Measurements from ENCODE around the gene ALDH16A1. TPM values are rescaled to one million over a fixed set of nuclear protein-coding genes. Genes with fewer than 3 reads are reported as not detected.

The ALDH16A1 gene
- total RNA-seq, 2 donors from 2014 or later: 9.5 to 18.5 TPM

DNA sequence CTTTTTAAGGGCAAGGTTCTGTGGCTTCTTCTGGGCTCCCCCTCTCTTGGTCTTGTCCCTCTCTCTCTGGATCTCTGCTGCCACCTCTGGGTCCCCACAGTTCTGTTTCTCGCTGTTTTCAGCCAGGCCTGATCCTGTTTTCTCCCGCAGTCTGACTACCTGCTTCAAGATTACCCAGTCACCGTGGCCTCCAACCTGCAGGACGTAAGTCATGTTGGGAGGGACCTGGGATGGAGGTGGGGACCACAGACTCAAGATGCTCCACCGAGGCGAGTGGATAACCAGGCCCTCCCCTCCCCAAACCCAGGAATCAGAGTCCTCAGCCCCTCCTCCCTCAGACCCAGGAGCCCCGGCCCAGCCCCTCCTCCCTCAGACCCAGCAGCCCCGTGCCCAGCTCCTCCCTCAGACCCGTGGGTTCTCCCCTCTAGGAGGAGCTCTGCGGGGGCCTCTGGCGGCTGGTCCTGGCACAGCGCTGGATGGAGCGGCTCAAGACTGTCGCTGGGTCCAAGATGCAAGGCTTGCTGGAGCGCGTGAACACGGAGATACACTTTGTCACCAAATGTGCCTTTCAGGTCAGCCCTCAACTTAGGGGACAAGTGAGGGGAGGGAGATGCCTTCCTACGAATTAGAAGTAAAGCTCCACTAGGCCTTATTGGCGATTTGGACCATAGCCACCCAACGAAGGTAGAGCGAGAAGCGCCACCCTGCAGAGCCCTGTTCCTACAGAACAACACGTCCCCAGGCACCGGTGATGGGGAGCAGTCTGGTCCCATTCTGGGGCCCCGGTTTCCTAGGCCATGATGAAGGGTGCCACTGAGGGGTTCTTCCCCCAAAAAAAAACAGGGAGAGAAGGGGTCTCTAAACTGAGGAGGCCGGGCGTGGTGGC lies 23.2 kb downstream of the ALDH16A1 start:
- peaks cover 0 to 32% of the 10 kb centered on the region in 2 donors for H3K4me1 ChIP-seq
- no peaks in the 10 kb centered on the region for H3K9me3 ChIP-seq
- no peak overlapping the region for H3K4me3 ChIP-seq
- H3K36me3 ChIP-seq: no peaks in the 10 kb centered on the region
- TF ChIP-seq, protein P1, sequence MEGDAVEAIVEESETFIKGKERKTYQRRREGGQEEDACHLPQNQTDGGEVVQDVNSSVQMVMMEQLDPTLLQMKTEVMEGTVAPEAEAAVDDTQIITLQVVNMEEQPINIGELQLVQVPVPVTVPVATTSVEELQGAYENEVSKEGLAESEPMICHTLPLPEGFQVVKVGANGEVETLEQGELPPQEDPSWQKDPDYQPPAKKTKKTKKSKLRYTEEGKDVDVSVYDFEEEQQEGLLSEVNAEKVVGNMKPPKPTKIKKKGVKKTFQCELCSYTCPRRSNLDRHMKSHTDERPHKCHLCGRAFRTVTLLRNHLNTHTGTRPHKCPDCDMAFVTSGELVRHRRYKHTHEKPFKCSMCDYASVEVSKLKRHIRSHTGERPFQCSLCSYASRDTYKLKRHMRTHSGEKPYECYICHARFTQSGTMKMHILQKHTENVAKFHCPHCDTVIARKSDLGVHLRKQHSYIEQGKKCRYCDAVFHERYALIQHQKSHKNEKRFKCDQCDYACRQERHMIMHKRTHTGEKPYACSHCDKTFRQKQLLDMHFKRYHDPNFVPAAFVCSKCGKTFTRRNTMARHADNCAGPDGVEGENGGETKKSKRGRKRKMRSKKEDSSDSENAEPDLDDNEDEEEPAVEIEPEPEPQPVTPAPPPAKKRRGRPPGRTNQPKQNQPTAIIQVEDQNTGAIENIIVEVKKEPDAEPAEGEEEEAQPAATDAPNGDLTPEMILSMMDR (IDR thresholded peaks at IDR 0.05): peak in 1 of 2 donors; percentile 49
- H3K27ac ChIP-seq: peak overlapping the region in 1 of 2 donors; percentile 39
- no peaks in the 10 kb centered on the region for H3K27me3 ChIP-seq
- DNase-seq (ENCODE audit: low spot score): no peak

DNA sequence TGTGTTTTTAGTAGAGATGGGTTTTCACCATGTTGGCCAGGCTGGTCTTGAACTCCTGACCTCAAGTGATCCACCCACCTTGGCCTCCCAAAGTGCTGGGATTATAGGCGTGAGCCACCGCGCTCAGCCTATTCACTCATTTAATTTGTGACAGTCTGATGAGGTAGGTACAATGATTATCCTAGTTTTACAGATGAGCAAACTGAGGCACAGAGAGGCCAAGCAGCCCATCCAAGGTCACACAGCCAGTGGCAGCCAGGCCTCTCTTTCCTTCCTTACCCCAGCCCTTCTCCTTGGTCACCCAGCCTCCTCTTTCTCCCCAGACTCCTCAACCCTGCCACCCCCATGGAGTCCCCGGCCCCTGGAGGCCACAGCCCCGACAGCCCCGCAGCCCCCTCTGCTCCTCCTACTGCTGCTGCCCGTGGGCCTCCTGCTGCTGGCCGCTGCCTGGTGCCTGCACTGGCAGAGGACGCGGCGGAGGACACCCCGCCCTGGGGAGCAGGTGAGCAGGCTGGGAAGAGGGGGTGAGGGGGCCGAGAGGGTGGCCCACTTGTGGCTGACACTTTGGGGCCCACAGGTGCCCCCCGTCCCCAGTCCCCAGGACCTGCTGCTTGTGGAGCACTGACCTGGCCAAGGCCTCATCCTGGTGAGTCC lies 27.1 kb downstream of the ALDH16A1 start:
- H3K27me3 ChIP-seq: no peaks in the 10 kb centered on the region
- no peak overlapping the region for H3K27ac ChIP-seq
- H3K4me1 ChIP-seq: peaks cover 0 to 9% of the 10 kb centered on the region in 2 donors
- no peak overlapping the region for H3K4me3 ChIP-seq
- H3K36me3 ChIP-seq: no peaks in the 10 kb centered on the region
- DNase-seq (ENCODE audit: low spot score): no peak
- no peaks in the 10 kb centered on the region for H3K9me3 ChIP-seq
- TF ChIP-seq, protein P1 (IDR thresholded peaks at IDR 0.05): no peak

DNA sequence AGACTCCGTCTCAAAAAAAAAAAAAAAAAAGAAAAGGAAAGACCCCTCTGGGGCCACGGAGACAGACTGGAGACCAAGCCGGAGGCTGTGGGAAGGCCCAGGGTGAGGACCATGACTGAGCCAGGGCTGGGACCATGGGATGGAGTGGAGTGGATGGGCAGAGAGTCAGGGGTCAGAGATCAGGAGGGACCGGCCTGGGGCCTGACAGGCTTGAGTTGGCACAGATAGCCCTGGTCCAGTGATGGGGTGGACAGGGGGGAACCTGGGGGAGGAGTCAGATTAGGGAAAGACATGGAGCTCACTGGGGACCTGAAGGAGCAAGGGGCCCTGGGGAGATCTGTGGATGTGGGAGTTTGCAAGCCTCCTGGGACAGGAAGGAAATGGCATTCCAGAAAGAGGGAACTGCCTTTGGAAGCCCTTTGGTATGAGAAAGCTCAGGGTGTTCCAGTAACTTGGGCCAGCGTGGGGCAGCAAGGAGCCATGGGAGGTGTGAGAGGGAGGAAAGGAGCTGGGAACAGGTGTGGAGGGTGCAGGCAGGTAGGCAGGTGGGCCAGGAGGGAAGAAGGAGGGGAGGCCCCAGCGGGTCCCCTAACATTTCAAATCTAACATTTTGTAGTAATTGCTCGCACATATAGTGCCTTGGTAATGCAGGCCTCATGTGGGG lies 28.1 kb downstream of the ALDH16A1 start:
- no peaks in the 10 kb centered on the region for H3K27me3 ChIP-seq
- no peak overlapping the region for H3K4me3 ChIP-seq
- TF ChIP-seq, protein P1 (IDR thresholded peaks at IDR 0.05): no peak
- no peaks in the 10 kb centered on the region for H3K9me3 ChIP-seq
- H3K27ac ChIP-seq: no peak overlapping the region
- H3K36me3 ChIP-seq: no peaks in the 10 kb centered on the region
- peaks cover 0 to 6% of the 10 kb centered on the region in 2 donors for H3K4me1 ChIP-seq
- DNase-seq (ENCODE audit: low spot score): no peak

DNA sequence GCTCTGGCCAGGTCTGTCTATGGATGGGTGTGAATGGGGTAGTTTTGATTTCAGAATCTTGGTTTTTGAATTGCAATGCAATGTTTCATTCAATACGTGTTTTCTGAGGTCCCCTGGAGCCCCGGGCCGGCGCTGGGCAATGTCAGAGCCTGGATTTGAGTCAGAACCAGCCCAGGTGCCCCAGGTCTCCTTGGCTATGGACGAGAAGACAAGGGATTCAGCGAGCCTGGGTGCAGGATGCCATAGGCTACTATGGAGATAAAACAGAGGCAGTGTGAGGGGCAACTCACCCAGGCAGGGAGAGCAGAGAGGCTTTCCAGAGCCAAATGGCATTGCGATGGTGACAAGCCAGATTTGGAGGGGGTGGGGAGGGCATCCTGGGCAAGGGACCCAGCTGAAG lies 33.2 kb downstream of the ALDH16A1 start:
- TF ChIP-seq, protein P1 (IDR thresholded peaks at IDR 0.05): no peak
- Histone ChIP-seq H3K4me1 (peaks cover 0 to 28% of the 10 kb centered on the region in 2 donors), H3K4me3 (no peak overlapping the region), H3K9me3 (no peaks in the 10 kb centered on the region), H3K27me3 (no peaks in the 10 kb centered on the region), H3K36me3 (peaks cover 26% of the 10 kb centered on the region), H3K27ac (no peak overlapping the region)
- DNase-seq (ENCODE audit: low spot score): no peak

DNA sequence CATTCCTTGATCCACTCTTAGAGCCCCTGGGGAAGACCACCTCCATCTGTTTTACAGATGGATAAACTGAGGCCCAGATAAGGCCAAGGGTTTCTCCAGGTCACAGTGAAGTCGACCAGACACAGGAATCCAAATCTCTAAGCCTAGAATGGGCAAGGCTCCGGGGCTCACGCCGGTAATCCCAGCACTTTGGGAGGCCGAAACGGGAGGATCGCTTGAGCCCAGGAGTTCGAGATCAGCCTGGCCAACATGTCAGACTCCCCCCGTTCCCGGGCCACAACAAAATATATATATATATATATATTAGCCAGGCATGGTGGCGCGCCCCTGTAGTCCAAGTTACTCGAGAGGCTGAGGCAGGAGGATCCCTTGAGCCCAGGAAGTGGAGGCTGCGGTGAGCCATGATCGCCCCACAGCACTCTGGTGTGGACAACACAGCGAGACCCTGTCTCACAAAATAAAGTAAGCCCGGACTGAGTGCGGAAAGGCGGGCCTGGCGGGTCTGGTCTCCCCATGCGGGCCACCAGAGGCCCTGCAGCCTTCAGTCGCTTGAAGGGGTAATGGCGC lies 33.8 kb downstream of the ALDH16A1 start:
- peak overlapping the region in 1 of 2 donors; percentile 98 for H3K4me3 ChIP-seq
- peaks cover 31% of the 10 kb centered on the region for H3K36me3 ChIP-seq
- peak overlapping the region; percentile 81 to 96 for H3K27ac ChIP-seq
- H3K4me1 ChIP-seq: peaks cover 0 to 28% of the 10 kb centered on the region in 2 donors
- no peaks in the 10 kb centered on the region for H3K9me3 ChIP-seq
- DNase-seq (ENCODE audit: low spot score): peak; percentile 65
- H3K27me3 ChIP-seq: no peaks in the 10 kb centered on the region
- TF ChIP-seq, protein P1 (IDR thresholded peaks at IDR 0.05): no peak

All from right atrium auricular region (tissue), 2 donors.